Inflammatory macrophage treated with lipopolysaccharide for 4 hours (primary cell): ENCODE data around the gene RAP2B.
A peak's percentile ranks its signal among the peaks of the same experiment; 100 is the strongest.

Experiments used
- DNase-seq: peaks from one replicate; pipeline ENCODE4 v3.0.0-alpha.2; 2020

The RAP2B gene

DNA sequence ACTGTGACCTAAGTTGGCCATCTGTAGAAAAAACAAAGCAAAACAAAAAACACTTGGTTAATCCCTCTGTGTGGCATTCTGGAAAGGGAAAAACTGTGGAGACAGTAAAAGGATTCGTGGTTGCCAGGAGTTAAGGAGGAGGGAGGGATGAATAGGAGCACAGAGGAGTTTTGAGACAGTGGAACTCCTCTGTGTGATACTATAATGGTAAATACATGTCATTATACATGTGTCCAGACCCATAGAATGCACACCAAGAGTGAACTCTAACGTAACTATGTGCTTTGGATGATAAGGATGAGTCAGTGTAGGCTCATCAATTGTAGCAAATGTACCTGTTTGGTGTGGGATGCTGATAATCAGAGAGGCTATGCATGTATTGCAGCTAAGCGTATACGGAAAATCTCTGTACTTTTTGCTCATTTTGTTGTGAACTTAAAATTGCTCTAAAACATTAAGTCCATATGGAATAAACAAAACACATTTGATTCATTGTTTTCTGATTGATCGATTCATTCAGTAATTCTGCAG lies 33.4 kb downstream of the RAP2B start:
- no peak for DNase-seq

DNA sequence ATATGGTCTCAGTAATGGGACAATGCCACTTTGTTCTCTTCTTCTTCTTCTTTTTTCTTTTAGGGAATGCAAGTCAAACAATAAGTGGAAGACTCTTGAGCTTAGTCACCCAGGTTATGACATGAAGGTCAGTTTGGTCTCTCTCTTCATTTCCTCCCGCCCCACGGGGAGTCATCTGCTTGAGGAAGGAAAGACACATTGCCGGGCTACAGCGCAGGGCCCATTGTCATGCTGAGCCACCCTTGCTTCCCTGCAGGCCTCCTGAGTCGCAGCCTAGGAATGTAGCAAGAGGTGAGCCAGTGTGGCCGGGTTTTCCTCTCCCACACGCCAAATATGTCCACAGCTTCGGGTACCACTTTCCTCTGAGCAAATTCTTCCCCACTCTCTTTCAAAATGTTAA lies 47.6 kb downstream of the RAP2B start:
- peak; percentile 82 for DNase-seq

DNA sequence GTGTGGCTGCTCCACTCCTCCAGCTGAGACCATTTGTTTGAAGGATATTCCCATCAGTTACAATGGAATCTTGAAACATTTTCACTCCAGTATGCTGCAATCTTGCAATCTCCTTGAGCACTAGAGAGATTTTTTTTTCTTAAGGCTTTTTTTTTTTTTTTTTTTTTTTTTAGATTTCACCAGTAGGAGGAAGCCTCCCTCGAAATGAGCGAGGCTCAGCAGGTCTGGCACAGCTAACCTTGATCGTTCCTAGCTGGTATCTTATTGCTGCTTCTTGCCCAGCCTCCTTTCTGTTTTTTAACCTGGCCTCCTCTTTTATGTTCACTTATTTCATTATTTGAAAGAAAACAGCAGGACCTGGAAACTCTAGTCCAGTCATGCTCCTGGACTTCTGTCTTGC lies 48.1 kb downstream of the RAP2B start:
- DNase-seq = peak; percentile 39

DNA sequence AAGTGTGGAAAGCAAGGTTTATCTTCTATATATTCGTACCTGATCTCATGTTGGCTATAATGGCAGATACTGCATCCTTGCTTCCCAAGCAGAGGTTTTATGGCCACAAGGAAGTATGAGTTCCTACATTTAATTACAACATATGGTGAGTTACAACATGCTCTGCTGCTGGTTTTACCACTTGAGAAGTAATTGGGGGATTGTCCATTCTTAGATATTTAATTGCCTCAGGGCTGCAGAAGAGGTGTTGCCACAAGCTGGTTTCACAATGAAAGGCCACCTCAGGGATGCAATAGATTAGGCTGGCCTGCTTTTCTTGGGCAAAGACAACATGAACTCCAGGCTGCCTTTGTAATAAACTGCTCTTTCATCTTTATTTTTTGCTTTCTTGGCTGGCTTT lies 48.6 kb downstream of the RAP2B start:
- peak; percentile 86 for DNase-seq

DNA sequence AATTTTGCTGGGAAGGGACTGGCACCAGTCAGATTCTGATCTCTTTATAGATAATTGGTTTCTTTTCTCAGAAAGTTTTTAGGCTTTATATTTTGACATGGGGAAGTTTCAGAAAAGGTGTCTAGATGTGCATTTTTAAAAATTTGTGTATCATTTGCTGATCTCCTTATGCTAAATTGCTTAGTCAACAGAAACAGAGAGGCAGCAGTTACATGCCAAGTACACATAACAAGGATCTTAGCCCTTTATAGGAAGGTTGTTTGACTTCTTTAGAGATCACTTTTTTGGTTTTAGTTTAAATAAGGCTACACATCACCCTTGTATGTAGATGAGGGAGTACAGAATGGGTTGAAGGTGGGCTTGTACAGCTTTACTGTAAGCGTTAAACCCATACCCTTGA lies 53.5 kb downstream of the RAP2B start:
- no peak for DNase-seq

DNA sequence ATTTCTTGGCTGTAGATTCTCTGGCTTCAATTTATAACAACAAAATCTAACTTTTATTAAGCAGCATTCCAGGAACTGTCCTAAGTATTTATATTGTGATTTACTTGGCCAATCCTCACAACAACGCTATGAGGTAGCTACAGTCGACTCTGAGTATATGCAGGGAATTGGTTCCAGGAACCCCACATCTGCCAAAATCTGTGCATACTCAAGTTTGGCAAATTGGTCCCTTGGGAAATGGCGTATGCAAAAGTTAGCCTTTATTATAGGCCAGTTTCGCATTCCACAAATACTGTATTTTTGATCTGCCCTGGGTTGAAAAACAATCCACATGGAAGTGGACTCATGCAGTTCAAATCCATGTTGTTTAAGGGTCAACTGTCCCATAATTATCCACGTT lies 53.9 kb downstream of the RAP2B start:
- DNase-seq = no peak

DNA sequence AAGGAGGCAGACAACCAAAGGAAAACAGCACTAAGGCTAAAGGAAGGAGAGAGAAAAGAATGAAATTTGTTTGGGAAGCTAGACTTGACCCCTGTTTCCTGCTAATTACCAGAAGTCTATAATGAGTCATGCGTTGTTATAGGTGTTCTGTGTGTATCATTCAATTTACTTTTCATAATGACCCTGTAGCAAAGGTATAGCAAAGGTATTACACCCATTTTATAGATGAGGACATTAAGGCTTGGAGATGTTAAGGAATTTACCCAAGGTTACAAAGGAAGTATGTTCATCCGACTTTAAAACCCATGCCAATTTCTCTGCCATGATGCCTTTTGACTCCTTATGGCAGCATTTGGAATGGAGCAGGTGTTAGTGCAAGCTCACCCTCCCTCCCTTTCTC lies 54.9 kb downstream of the RAP2B start:
- no peak for DNase-seq

DNA sequence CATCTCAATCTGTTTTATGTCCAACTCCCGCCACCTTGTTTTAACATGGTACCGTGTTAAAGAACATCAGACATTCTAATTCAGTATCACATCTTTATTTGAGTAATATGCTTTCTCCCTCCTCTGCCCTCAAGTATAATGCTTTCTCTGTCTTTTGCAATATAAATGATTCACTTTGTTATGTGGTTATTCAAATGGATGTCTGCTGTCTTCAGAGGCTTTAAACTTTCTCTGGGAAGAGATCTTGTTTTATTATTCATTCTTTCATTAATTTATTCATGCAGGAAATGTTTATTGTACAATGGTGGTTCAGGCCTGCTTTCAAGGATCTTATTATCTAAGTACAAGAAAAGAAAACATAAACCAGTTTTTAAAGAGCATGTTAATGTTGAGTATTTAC lies 57.1 kb downstream of the RAP2B start:
- peak; percentile 42 for DNase-seq
